Ovary (tissue), 10 donors: Measurements from ENCODE around the gene WSB1. TPM values are rescaled to one million over a fixed set of nuclear protein-coding genes. Genes with fewer than 3 reads are reported as not detected.

Experiments used
- DNase-seq, 5 donors: peaks; one replicate each; pipeline ENCODE4 v3.0.0-alpha.2; 2019 to 2020
- H3K27ac ChIP-seq, 2 donors: fragments of 200-600 bp; one replicate each; pipeline versions ENCODE4 v1.5.1 to v1.8.0; 2019 to 2022
- H3K27me3 ChIP-seq: fragments of 200-600 bp; one replicate; pipeline ENCODE4 v1.8.0; 2022
- H3K36me3 ChIP-seq: fragments of 200-600 bp; sonication (generic); one replicate; pipeline ENCODE4 v1.5.1; 2019
- H3K4me1 ChIP-seq: one replicate; pipeline ENCODE4 v1.8.1; 2013; ENCODE audit warnings: mild to moderate bottlenecking, moderate library complexity; ENCODE audit not compliant: insufficient read depth
- H3K4me3 ChIP-seq: fragments of 200-600 bp; sonication (generic); one replicate; pipeline ENCODE4 v1.5.1; 2017
- H3K9me3 ChIP-seq, 2 donors: fragments of 200-600 bp in 1 of 2; sonication (generic) in 1 of 2; one replicate each; pipeline versions ENCODE4 v1.5.1 to v1.8.1; 2013 to 2019; ENCODE audit warnings: mild to moderate bottlenecking in 1 of 2, moderate library complexity in 1 of 2
- EP300 ChIP-seq: sonication (generic); formaldehyde crosslinking; IDR thresholded peaks from one replicate; pipeline ENCODE4 v1.6.1; 2017; ENCODE audit warnings: antibody characterized with exemption
- POLR2A ChIP-seq: fragments of 450-650 bp; IDR thresholded peaks from one replicate; pipeline ENCODE4 v1.6.1; 2017; ENCODE audit warnings: antibody characterized with exemption, mild to moderate bottlenecking, moderate library complexity
- WGBS, 3 donors: extraction: QIAGEN DNeasy Blood & Tissue Kit in 1 of 3; methylation state at CpG; one replicate each; pipeline versions ENCODE4 v1.1.5 to v1.1.7; 2013 to 2017; 5-methylcytosine and 5-hydroxymethylcytosine counted together
- intact Hi-C, 4 donors: fragments of 100-400 bp; cut with DNase I; formaldehyde crosslinking; loops; one replicate each; pipeline versions ENCODE4 v1.11.0 to v1.15.1; 2022 to 2023
- long read RNA-seq, 3 donors: library from polyadenylated mRNA in 2 of 3; unstranded in 2 of 3; transcript quantifications; one replicate each; pipeline ENCODE4 v2.0.0 and lab custom pipeline, GENCODE V29; 2021 to 2026
- polyA plus RNA-seq, 2 donors: library from polyadenylated mRNA; stranded (reverse); fragments of 200-250 nt in 1 of 2; fragments of 350-450 nt in 1 of 2; fragmentation: Illumina TruSeq in 1 of 2; extraction: RNeasy Lipid Tissue Mini Kit (QIAGEN cat#74804) in 1 of 2; gene quantifications; one replicate each; pipeline ENCODE4 v1.2.3, GENCODE V29; 2013 to 2014
- total RNA-seq, 7 donors: library from RNA; depleted of rRNA in 2 of 7; stranded (reverse); fragments of >200 nt in 2 of 7; fragmentation: NEBNext Ultra II Directional in 3 of 7; extraction: Animal tissue kit (Norgen Biotek cat#: 25700) in 3 of 7; gene quantifications; one replicate each; pipeline versions ENCODE4 v1.1.0 to v1.2.4, GENCODE V29; 2016 to 2023
- TF ChIP-seq, protein P1 (sequence below), 3 donors: fragments of 450-650 bp in 2 of 3; fragments of 200-600 bp in 1 of 3; IDR thresholded peaks; one replicate each; pipeline versions ENCODE4 v1.5.1 to v1.8.0; 2016 to 2022; ENCODE audit warnings: antibody characterized with exemption in 3 of 3, mild to moderate bottlenecking in 1 of 3
- donor health status: DM: no; HTN: no; CAD: no; lungs with moderate emphysema.
- donor health status: DM: no; HTN: no; CAD: no.
- donor health status: Bipolar disorder and iron deficiency.
- donor health status: DM: yes; HTN: yes; CAD: no.
- donor health status: DM: no; HTN: no; CAD: no.
- donor health status: DM: yes; HTN: yes; CAD: no.

The WSB1 gene, protein sequence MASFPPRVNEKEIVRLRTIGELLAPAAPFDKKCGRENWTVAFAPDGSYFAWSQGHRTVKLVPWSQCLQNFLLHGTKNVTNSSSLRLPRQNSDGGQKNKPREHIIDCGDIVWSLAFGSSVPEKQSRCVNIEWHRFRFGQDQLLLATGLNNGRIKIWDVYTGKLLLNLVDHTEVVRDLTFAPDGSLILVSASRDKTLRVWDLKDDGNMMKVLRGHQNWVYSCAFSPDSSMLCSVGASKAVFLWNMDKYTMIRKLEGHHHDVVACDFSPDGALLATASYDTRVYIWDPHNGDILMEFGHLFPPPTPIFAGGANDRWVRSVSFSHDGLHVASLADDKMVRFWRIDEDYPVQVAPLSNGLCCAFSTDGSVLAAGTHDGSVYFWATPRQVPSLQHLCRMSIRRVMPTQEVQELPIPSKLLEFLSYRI
- total RNA-seq: 100 to 1,000 TPM; 135 to 214 (median 172) TPM
- polyA plus RNA-seq: 100 to 1,000 TPM in 1 of 2 donors, 10 to 100 TPM in 1; 88.9 to 136 TPM
- long read RNA-seq, donor 1, full-length matches to known transcripts: 121 of 205 reads
- long read RNA-seq, donor 1, partial matches to known transcripts: 64 of 205 reads
- long read RNA-seq, donor 1, other reads (novel, unspliced or antisense): 20 of 205 reads
- long read RNA-seq, donor 2, full-length matches to known transcripts: 33 of 211 reads
- long read RNA-seq, donor 2, partial matches to known transcripts: 178 of 211 reads
- long read RNA-seq, donor 2, other reads (novel, unspliced or antisense): 0 of 211 reads
- long read RNA-seq, donor 3, full-length matches to known transcripts: 57 of 113 reads
- long read RNA-seq, donor 3, partial matches to known transcripts: 36 of 113 reads
- long read RNA-seq, donor 3, other reads (novel, unspliced or antisense): 20 of 113 reads

DNA sequence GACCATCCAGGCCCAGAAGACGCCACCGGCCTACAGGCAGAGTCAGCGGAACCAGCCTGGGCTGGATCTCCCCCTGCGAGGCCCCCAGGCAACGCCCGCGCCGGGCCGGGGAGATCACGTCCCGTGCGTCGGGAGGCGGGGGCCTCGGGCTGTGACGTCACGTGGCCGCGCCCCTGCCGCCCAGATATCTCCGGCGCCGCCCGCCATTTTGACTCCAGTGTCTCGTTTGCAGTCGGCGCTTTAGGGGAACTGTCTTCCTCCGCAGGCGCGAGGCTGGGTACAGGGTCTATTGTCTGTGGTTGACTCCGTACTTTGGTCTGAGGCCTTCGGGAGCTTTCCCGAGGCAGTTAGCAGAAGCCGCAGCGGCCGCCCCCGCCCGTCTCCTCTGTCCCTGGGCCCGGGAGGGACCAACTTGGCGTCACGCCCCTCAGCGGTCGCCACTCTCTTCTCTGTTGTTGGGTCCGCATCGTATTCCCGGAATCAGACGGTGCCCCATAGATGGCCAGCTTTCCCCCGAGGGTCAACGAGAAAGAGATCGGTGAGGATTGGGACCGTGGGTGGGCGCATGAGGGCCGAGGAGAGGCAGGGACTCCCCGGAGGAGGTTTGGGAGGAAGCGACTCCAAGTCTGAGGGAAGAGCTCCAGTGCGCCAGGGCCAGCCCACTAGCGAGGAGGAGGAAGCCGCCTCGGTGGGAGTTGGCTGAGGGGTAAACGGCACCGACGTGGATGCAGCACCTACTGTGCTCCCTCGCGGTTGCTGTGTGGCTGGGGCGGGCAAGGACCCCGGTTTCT, at the start of gene WSB1:
Gene WSB1, plus strand, starts transcription at position 217 of the 791 bp plus-strand sequence. Its CDS starts 282 bp downstream, at position 499.
- WGBS, 3 donors: 0 to 1% (median 1%) methylated on average over 60 to 66 of the region's 66 CpGs
- Histone ChIP-seq H3K9me3 (no peaks in the 10 kb centered on the region), H3K27me3 (no peaks in the 10 kb centered on the region), H3K4me3 (peak within 1 kb of the TSS; percentile 93), H3K27ac (peak within 1 kb of the TSS; percentile 99 to 100), H3K36me3 (no peaks in the 10 kb centered on the region), H3K4me1 (peaks cover 12% of the 10 kb centered on the region)
- TF ChIP-seq POLR2A (peak; percentile 99), EP300 (peak; percentile 86)
- TF ChIP-seq, protein P1, sequence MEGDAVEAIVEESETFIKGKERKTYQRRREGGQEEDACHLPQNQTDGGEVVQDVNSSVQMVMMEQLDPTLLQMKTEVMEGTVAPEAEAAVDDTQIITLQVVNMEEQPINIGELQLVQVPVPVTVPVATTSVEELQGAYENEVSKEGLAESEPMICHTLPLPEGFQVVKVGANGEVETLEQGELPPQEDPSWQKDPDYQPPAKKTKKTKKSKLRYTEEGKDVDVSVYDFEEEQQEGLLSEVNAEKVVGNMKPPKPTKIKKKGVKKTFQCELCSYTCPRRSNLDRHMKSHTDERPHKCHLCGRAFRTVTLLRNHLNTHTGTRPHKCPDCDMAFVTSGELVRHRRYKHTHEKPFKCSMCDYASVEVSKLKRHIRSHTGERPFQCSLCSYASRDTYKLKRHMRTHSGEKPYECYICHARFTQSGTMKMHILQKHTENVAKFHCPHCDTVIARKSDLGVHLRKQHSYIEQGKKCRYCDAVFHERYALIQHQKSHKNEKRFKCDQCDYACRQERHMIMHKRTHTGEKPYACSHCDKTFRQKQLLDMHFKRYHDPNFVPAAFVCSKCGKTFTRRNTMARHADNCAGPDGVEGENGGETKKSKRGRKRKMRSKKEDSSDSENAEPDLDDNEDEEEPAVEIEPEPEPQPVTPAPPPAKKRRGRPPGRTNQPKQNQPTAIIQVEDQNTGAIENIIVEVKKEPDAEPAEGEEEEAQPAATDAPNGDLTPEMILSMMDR (IDR thresholded peaks at IDR 0.05): peak in 2 of 3 donors; percentile 27 to 44
- DNase-seq: peak; percentile 95 to 98 (median 97)
- intact Hi-C loops: loop anchor here in 3 of 4 donors (5.0 to 10.0 kb wide), 3 partner anchors 38 to 49 kb away; no protein-coding TSS in a partner anchor

DNA sequence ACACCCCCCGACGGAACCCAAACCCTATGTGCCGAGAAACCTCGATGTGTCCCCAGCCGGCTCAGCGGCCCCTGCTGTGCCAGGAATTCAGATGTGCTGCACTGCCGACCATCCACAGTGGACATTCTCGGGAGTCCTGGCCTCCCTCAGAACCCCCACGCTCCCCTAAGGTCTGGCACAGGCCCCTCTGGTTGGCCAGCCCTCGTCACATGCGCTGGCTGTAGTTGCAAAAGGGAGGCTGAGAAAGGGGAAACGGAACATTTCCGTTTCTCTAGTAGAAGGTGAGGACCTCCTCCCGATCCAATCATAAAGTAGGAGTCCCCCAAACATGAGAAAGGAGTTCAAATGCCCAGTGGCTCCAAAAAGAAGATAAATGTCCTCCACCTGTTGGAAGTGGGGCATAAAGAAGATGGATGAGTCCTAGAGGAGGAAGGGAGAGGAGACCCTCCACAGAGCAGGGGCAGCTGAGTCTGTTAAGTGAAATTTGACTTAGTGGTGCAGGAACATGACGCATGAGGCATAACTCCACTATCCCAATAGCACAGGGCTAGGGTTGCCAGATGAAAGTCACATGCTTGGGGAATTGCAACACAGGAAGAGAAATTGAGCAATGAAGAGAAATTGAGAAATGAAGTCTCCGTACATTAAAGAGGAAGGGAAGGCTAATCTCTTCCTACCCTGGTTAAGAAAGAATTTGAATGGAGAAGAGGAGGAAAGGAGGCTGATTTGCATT, 49.3 kb upstream of the WSB1 start:
- DNase-seq: peak; percentile 43 to 82 (median 55)
- Histone ChIP-seq H3K36me3 (no peaks in the 10 kb centered on the region), H3K27me3 (no peaks in the 10 kb centered on the region), H3K9me3 (no peaks in the 10 kb centered on the region), H3K4me1 (peaks cover 5% of the 10 kb centered on the region), H3K4me3 (no peak overlapping the region), H3K27ac (peak overlapping the region; percentile 43 to 61)
- intact Hi-C loops: loop anchor here in 3 of 4 donors (2.0 to 10.0 kb wide), 3 partner anchors 48 to 88 kb away; partner anchors contain the start of gene WSB1 (in 3 of the 3)
- 59 to 61% (median 61%) methylated on average over 16 of the region's 16 CpGs for WGBS, 3 donors
- TF ChIP-seq, protein P1 (IDR thresholded peaks at IDR 0.05): no peak
- peak; percentile 36 for TF ChIP-seq POLR2A
- TF ChIP-seq EP300: peak; percentile 97

DNA sequence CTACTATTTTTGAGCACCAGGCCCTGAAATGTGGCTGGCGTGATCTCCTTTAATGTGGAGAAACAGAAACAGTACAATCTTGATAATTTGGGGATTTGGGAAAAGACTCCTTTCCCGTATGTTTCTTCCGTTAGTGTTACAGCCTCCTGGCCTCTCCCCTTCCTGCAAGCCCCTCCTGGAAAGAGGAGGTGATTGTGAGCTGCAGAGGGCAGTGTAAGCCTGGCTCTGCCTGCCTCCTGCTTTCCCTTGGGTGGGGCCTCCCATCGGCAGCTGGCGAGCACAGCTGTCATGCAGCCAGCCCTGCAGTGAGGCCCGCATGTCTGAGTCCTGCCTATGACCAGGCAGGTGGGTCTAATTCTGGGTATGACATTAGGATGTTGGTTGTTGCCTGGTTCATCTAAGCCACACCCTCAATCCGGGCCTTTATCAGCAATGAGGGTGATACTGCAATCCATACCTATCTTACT, 48.7 kb upstream of the WSB1 start:
- no peaks in the 10 kb centered on the region for H3K36me3 ChIP-seq
- DNase-seq: peak; percentile 61 to 82 (median 78)
- peaks cover 5% of the 10 kb centered on the region for H3K4me1 ChIP-seq
- H3K27ac ChIP-seq: peak overlapping the region in 1 of 2 donors; percentile 61
- H3K27me3 ChIP-seq: no peaks in the 10 kb centered on the region
- H3K4me3 ChIP-seq: peak overlapping the region; percentile 8
- TF ChIP-seq, protein P1 (IDR thresholded peaks at IDR 0.05): peak; percentile 27 to 55 (median 48)
- TF ChIP-seq EP300: no peak
- WGBS, 3 donors: 3 to 5% (median 3%) methylated on average over 7 of the region's 7 CpGs
- intact Hi-C loops: loop anchor here in 3 of 4 donors (2.0 to 10.0 kb wide), 3 partner anchors 47 to 88 kb away; partner anchors contain the start of gene WSB1 (in 3 of the 3)
- H3K9me3 ChIP-seq: no peaks in the 10 kb centered on the region
